OCI-LY3 (cell line): Measurements from ENCODE around the gene PITPNM1.
"Not testable (repeated sequence)": the region's sequence is repeated elsewhere in the genome, so short reads cannot be mapped to it uniquely, and the experiment has no call there.

Experiments used
- EZH2phosphoT487 ChIP-seq: fragments of 200-600 bp; shearing (Covaris generic); IDR thresholded peaks from 2 replicates; pipeline ENCODE4 v1.6.1; 2018; ENCODE audit warnings: antibody characterized with exemption, mixed run types, low read depth
- TF ChIP-seq, protein P1 (sequence below): fragments of 200-600, 300-600 bp; sonication (generic); IDR thresholded peaks from 2 replicates; pipeline ENCODE4 v1.5.1; 2014; ENCODE audit warnings: antibody characterized with exemption, low read length, low read depth

DNA sequence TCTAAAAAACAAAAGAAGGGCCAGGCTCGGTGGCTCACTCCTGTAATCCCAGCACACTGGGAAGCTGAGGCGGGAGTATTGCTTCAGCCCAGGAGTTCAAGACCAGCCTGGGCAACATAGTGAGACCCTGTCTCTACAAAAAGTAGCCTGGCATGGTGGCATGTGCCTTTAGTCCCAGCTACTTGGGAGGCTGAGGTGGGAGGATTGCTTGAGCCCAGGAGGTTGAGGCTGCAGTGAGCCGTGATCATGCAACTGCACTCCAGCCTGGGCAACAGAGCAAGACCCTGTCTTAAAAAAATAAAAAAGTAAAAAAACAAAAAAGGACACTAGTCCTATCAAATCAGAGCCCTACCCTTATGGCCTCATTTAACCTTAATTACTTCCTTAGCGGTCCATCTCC lies 6.4 kb upstream of the PITPNM1 start:
- TF ChIP-seq, protein P1, sequence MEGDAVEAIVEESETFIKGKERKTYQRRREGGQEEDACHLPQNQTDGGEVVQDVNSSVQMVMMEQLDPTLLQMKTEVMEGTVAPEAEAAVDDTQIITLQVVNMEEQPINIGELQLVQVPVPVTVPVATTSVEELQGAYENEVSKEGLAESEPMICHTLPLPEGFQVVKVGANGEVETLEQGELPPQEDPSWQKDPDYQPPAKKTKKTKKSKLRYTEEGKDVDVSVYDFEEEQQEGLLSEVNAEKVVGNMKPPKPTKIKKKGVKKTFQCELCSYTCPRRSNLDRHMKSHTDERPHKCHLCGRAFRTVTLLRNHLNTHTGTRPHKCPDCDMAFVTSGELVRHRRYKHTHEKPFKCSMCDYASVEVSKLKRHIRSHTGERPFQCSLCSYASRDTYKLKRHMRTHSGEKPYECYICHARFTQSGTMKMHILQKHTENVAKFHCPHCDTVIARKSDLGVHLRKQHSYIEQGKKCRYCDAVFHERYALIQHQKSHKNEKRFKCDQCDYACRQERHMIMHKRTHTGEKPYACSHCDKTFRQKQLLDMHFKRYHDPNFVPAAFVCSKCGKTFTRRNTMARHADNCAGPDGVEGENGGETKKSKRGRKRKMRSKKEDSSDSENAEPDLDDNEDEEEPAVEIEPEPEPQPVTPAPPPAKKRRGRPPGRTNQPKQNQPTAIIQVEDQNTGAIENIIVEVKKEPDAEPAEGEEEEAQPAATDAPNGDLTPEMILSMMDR = not testable (repeated sequence)
- not testable (repeated sequence) for TF ChIP-seq EZH2phosphoT487
